ES-I3 (cell line): ENCODE results near the gene WASF3.

Experiments
- H3K36me3 ChIP-seq: 2 replicates; pipeline ENCODE4 v1.6.1; 2013; ENCODE audit warnings: mild to moderate bottlenecking, low read length, control low read depth, moderate library complexity; ENCODE audit not compliant: insufficient read depth
- H3K4me1 ChIP-seq: 2 replicates; pipeline ENCODE4 v1.6.1; 2013; ENCODE audit warnings: mild to moderate bottlenecking, control low read depth, low read length; ENCODE audit not compliant: insufficient read depth
- H3K9ac ChIP-seq: 2 replicates; pipeline ENCODE4 v1.6.1; 2013; ENCODE audit warnings: low read depth, mild to moderate bottlenecking, low read length, moderate library complexity
- H3K9me3 ChIP-seq: 2 replicates; pipeline ENCODE4 v1.6.1; 2013; ENCODE audit warnings: mild to moderate bottlenecking, low read length, moderate library complexity; ENCODE audit not compliant: control insufficient read depth, insufficient read depth

The WASF3 gene

DNA sequence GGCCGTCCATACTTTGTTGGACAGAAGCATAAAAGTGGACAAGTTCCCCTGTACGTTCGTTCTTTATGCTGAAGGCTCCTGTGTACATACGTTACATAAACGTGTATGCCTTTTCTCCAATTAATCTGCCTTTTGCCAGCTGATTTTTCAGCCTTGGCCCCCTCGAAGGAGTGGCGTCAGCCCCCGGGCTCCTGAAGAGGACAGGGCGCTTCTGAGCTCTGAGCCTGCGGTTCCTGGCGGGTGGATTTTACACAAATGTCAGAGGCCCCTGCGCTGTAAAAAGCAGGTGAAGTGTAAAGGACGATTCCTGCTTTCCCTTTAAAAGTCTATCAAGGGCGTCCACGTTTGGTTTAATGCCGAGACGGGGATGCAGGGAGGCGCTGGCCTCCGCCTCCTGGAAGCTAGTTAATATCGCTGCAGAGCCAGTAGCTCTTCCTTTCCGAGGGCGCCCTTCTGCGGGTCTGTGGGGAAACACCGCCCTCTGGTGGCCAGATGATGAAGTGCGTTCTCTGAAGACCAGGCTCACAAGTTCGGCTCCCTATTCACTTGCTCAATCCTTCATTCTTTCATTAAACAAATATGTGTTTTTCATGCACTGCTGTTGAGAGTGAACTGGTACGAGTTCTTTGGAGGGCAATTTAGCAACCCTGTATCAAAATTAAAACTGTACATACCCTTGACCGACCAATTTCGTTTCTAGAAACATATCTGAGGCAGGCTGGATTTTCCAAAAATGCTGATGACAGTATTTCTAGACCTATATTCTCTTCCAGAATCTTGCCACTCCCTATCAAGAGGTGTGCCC lies 141.1 kb downstream of the WASF3 start:
- Histone ChIP-seq H3K4me1 (peaks cover 7% of the 10 kb centered on the region; the same call in 1 of the 2 replicates), H3K9me3 (no peaks in the 10 kb centered on the region; the same call in 1 of the 2 replicates), H3K9ac (peak overlapping the region; percentile 17; the same call in 1 of the 2 replicates), H3K36me3 (no peaks in the 10 kb centered on the region)

DNA sequence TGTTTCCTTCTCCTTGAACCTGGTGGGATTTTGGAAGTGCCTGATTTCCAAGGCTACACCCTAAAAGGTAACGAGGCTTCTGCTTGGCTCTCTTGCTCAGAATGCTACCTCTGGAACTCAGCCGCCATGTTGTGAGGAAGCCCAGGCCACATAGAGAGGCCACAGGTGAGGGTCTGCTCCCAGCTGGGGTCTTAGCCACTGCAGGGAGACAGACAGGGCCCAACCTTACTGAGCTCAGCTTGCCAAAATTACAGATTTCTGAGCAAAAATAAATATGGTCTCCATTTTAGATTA lies 141.7 kb downstream of the WASF3 start:
- Histone ChIP-seq H3K4me1 (peaks cover 2% of the 10 kb centered on the region; the same call in 1 of the 2 replicates), H3K9ac (no peak overlapping the region), H3K36me3 (no peaks in the 10 kb centered on the region), H3K9me3 (no peaks in the 10 kb centered on the region; the same call in 1 of the 2 replicates)

DNA sequence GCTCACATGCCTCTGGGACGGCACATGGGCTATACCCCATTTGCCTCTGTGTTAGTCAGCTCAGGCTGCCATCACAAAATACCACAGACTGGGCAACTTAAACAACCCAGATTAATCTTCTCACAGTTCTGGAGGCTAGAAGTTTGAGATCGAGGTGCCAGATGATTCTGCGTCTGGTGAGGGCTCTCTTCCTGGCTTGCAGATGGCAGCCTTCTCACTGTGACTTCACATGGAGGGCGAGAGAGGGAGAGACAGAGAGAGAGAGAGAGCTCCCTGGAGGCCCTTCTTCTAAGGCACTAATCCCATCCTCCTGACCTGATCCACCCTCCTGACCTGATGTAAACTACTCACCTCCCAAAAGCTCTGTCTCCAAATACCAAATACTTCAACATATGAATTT lies 148.1 kb downstream of the WASF3 start:
- no peak overlapping the region for H3K9ac ChIP-seq
- no peaks in the 10 kb centered on the region for H3K4me1 ChIP-seq
- no peaks in the 10 kb centered on the region for H3K36me3 ChIP-seq
- no peaks in the 10 kb centered on the region; the same call in 1 of the 2 replicates for H3K9me3 ChIP-seq

DNA sequence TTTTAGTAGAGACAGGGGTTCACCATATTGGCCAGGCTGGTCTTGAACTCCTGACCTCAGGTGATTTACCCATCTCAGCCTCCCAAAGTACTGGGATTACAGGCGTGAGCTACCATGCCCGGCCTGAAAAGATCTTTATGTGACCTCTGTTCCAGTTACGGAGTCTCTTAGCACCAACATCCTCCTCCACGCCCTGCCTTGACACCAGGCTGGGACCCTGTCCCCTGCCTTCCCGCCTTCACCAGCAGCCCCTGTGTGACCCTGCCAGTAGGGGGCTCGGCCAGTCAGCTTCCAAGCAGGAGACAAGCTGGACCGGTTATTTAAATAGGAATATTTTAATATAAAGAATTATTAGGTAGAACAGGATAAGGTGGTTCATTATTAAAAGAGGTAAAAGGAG lies 148.9 kb downstream of the WASF3 start:
- no peak overlapping the region for H3K9ac ChIP-seq
- H3K9me3 ChIP-seq: no peaks in the 10 kb centered on the region; the same call in 1 of the 2 replicates
- H3K36me3 ChIP-seq: no peaks in the 10 kb centered on the region
- H3K4me1 ChIP-seq: no peaks in the 10 kb centered on the region

DNA sequence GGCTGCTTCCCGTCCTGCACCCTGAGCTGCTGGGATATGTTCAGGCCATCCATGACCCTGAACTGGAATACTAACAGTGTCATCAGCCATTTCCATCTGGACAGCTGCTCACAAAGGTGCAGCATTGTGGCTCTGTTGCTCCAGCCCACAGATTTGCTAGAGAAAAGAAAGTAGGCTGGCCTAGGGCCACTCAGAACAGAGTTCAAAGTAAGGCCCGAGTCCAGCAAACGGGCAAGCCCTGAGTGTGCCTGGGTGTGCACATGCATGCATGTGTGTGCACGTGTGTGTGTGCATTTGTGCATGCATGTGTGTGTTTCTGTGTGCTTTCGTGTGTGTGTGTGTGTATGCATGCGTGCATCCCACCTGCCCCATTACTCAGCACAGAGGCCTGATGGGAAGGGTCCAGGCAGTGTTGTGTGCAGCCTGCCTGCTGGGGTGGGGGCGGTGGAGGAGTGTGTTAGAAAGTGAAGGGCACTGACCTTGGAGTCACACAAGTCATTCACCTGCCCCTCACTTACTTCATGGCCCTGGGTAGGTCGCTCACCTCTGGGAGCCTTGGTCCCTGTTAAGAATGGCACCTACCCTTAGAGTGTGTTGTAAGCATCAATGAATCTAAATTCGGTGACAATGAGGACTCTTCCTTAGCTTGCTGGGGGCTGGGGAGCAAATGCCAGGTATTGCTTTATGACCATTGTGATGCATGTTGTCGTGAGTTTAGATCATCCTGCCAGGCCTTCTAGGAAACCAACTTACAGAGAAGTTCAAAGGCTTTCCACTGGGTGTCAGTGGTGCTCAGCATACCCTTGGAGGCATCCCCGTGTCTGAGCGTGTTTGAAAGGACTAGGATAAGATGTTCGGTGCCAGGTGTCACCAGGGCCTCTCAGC lies 149.9 kb downstream of the WASF3 start:
- Histone ChIP-seq H3K36me3 (no peaks in the 10 kb centered on the region), H3K9me3 (no peaks in the 10 kb centered on the region; the same call in 1 of the 2 replicates), H3K9ac (no peak overlapping the region), H3K4me1 (no peaks in the 10 kb centered on the region)

DNA sequence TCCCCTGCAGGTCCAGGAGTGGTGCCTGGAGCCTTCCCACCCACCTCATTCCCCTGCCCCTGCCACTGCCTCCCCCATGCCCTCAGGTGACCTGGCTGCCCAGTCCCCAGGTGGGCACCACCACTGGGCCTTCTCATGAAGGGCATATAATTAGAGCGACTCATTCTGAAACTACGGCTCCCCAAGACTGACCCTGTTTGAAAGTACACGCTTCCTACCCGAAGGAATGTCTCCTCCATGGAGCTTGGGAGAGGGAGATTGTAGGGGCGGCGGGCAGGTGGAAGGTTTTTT lies 150.5 kb downstream of the WASF3 start:
- Histone ChIP-seq H3K9ac (no peak overlapping the region), H3K4me1 (no peaks in the 10 kb centered on the region), H3K36me3 (no peaks in the 10 kb centered on the region), H3K9me3 (no peaks in the 10 kb centered on the region; the same call in 1 of the 2 replicates)

DNA sequence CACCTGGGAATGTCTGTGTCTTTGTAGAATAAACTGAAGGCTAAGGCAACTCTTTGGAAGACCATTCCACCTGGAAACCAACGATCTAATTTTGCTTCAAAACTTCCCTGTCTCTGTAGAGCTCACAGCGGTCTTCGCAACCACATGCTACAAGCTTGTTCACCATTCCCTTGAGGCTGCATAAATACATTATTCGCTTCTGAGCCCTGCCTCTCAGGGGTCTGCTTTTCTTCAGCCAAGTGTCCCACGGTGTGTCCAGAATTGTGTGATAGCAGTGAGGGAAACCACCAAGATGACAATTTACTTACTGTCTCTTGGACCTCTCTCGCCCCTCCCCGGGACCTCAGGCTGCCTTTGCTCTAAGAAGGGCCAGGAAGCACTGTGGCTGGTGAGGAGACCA lies 152.0 kb downstream of the WASF3 start:
- Histone ChIP-seq H3K36me3 (no peaks in the 10 kb centered on the region), H3K9ac (no peak overlapping the region), H3K9me3 (no peaks in the 10 kb centered on the region; the same call in 1 of the 2 replicates), H3K4me1 (no peaks in the 10 kb centered on the region)

DNA sequence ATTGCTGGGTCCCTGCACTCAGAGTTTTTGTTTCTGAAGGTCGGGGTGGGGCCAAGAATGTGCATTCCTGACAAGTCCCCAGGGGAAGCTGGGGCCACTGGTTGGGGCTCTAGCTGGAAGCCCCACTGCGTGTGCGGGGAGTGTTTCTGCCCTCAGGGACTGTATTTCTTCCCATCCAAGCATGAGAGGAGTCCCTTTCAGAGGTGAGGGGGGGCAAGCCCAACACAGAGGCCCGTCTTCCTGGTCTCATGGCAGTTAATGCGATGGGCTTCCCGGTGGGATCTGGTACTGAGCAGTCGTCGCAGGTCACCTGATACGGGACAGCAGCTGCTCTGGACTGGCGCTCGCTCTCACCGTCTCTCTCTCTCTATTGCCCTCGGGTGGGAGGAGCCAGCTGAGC lies 152.7 kb downstream of the WASF3 start:
- Histone ChIP-seq H3K4me1 (no peaks in the 10 kb centered on the region), H3K9ac (peak overlapping the region; percentile 29; the same call in 1 of the 2 replicates), H3K36me3 (no peaks in the 10 kb centered on the region), H3K9me3 (no peaks in the 10 kb centered on the region; the same call in 1 of the 2 replicates)

DNA sequence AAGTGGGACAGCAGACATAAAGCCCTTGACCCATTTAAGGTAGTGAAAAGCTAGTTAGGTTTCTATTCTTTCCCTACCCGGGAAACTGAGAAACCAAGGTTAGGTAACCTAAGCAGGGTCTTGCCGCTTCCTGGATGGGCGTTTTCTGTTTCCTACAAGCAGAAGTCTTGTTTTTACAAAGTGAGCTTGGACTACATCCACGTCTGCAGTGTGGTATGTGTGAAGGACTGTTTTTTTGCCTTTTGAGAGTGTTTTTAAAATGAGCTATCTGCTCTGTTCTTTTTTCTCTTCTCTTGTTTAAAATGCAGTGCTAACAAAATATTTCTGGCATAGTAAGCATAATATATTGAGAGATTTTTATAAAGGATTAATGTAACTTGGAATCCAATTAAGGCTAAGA lies 153.7 kb downstream of the WASF3 start:
- Histone ChIP-seq H3K9me3 (no peaks in the 10 kb centered on the region; the same call in 1 of the 2 replicates), H3K9ac (no peak overlapping the region), H3K4me1 (no peaks in the 10 kb centered on the region), H3K36me3 (no peaks in the 10 kb centered on the region)

DNA sequence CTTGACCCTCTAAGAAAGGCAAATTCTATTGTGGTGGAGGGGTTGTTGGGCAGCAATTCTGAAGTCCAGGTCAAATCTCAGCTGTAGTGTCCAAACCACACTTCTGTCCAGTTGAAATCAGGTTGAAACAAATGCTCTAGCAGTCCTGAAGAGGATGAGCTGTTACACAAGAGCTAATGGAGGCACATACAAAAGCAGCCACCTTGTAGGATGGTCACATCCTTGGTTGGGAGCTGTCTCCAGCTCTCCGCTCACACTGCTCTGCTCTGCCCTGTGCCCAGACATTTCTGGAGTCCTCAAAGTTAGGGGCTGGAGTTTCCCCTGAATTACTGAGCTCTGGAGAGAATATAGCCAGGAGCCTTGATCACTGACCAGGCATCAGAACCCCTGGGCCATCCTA lies 155.9 kb downstream of the WASF3 start:
- Histone ChIP-seq H3K9ac (no peak overlapping the region), H3K9me3 (no peaks in the 10 kb centered on the region; the same call in 1 of the 2 replicates), H3K36me3 (no peaks in the 10 kb centered on the region), H3K4me1 (no peaks in the 10 kb centered on the region)

DNA sequence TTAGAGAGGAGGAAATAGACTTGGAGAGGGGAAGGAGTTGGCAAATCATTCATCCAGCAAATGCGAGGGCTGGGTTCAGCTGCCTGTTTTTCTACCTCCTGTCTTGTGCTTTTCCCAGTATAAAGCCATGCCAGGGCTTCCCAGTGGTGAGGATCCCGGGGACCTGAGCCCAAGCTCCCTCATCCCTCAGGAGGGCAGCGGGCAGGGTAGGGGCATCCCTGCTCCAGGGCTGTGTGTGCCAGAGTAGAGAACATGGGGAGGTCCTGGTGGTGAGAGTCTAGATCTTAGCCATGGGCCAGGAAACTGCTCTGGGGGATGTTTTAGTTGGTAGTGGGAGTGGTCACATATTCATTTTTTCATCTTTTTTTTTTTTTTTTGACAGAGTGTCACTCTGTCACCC lies 159.5 kb downstream of the WASF3 start:
- no peaks in the 10 kb centered on the region for H3K36me3 ChIP-seq
- H3K9me3 ChIP-seq: no peaks in the 10 kb centered on the region; the same call in 1 of the 2 replicates
- no peak overlapping the region for H3K9ac ChIP-seq
- no peaks in the 10 kb centered on the region; the same call in 1 of the 2 replicates for H3K4me1 ChIP-seq

DNA sequence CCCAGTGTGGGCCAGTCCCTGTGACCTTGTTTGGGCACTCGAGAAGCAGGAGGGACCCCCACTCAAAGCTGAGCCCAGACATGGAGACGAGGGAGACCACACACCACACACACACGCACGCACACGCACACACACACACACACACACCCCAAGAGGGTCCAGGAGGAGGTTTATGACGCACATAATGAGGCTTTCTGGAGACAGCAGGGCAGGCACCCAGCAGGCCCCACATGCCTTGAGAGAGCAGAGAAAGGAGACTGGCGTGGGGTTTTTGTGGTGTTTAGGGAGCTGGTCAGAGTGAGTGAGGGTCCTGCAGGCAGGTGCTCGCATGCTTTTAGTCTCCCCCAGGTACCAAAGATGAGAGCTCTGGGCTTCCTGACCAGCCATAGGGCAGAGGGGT lies 160.7 kb downstream of the WASF3 start:
- no peak overlapping the region for H3K9ac ChIP-seq
- no peaks in the 10 kb centered on the region for H3K36me3 ChIP-seq
- no peaks in the 10 kb centered on the region; the same call in 1 of the 2 replicates for H3K4me1 ChIP-seq
- no peaks in the 10 kb centered on the region for H3K9me3 ChIP-seq

DNA sequence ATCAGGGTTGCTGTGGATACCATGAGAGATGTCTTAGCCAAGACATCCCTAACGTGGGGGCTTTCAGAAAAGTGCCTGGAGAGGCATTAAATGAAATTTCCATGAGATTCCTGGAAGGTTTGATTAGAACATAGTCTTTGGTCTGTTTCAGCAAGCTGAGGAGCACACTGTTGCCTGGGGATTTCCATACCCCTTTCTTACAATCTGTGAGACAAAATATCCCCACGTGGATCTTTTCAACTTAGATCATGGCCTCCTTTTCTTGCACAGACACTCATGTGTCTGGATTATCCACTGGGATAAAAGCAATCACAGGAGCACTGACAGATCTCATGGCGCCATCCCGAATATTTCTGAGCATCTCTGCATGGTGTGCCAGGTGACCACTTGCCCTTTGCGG lies 161.4 kb downstream of the WASF3 start:
- Histone ChIP-seq H3K36me3 (no peaks in the 10 kb centered on the region), H3K9ac (no peak overlapping the region), H3K9me3 (no peaks in the 10 kb centered on the region), H3K4me1 (no peaks in the 10 kb centered on the region; the same call in 1 of the 2 replicates)

DNA sequence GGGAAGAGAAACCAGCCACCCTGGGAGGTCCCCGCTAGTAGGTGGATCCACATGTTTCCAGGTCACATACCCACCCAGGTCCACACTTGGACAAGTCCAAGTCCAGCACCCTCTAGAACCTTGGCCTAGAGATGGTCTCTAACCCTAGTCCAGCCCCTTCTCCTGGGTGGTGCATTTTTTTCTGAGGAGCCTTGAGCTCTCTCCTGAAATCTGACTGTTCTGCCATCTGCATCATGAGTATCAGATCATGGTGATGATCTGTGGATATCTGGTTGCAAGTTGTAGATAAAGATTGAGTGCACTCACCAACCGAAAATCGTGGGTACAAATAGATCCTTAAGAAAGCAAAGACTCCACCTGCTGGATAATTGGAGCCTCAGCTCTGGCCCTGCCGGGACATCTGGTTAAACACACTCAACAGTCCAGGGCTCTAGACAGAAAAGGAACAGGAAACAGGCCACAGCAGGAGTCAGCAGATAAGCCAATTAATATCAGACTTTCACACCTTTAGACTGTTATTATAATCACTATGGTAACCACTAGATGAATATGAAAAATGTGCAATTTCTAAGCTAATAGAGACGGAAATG lies 162.0 kb downstream of the WASF3 start:
- Histone ChIP-seq H3K9ac (no peak overlapping the region), H3K4me1 (no peaks in the 10 kb centered on the region; the same call in 1 of the 2 replicates), H3K9me3 (no peaks in the 10 kb centered on the region)

More for the DNA sequence above, 162.0 kb downstream of the WASF3 start:
- H3K36me3 ChIP-seq: no peaks in the 10 kb centered on the region
